C1 segment of cervical spinal cord (tissue), 14 donors: ENCODE results near the gene RSPH3.
"Not testable (repeated sequence)": the region's sequence is repeated elsewhere in the genome, so short reads cannot be mapped to it uniquely, and the experiment has no call there.

Experiments used
- DNase-seq, 14 donors: peaks; one replicate each; lab custom pipeline; 2025; lab: John Stamatoyannopoulos, UW

The RSPH3 gene

GRCh38 chr6:159023893-159024292, 23.9 kb upstream of the RSPH3 start:
- no peak for DNase-seq

GRCh38 chr6:159020011-159020410, 20.0 kb upstream of the RSPH3 start:
- DNase-seq: no peak

- DNase-seq: no peak
These were observed 18.0 kb upstream of the RSPH3 start for GRCh38 chr6:159017757-159018559.

GRCh38 chr6:159014406-159014805, 14.4 kb upstream of the RSPH3 start:
- DNase-seq: no peak

GRCh38 chr6:159013229-159013628, 13.2 kb upstream of the RSPH3 start:
- no peak for DNase-seq

- DNase-seq: no peak
These were observed 12.2 kb upstream of the RSPH3 start for GRCh38 chr6:159012201-159012600.

- not testable (repeated sequence) for DNase-seq
These were observed 10.1 kb upstream of the RSPH3 start for GRCh38 chr6:159010037-159010612.

- no peak for DNase-seq
These were observed 8.8 kb upstream of the RSPH3 start for GRCh38 chr6:159008656-159009288.

GRCh38 chr6:159007510-159007909, 7.5 kb upstream of the RSPH3 start:
- DNase-seq: no peak

- no peak for DNase-seq
These were observed 5.4 kb upstream of the RSPH3 start for GRCh38 chr6:159005436-159005835.

GRCh38 chr6:159004592-159004991, 4.6 kb upstream of the RSPH3 start:
- DNase-seq: no peak

GRCh38 chr6:159002432-159003155, 2.6 kb upstream of the RSPH3 start:
- no peak for DNase-seq

GRCh38 chr6:158999154-158999665, 792 bp downstream of the RSPH3 start:
- peak in 1 of 14 donors; percentile 56 for DNase-seq

- DNase-seq: no peak
These were observed 3.1 kb downstream of the RSPH3 start for GRCh38 chr6:158996856-158997255.

- DNase-seq: no peak
These were observed 6.4 kb downstream of the RSPH3 start for GRCh38 chr6:158993639-158994038.

GRCh38 chr6:158991017-158991723, 8.8 kb downstream of the RSPH3 start:
- no peak for DNase-seq

GRCh38 chr6:158989711-158990110, 10.3 kb downstream of the RSPH3 start:
- DNase-seq: not testable (repeated sequence)

GRCh38 chr6:158988477-158988876, 11.5 kb downstream of the RSPH3 start:
- DNase-seq: no peak

- DNase-seq: no peak
These were observed 12.3 kb downstream of the RSPH3 start for GRCh38 chr6:158987657-158988056.

GRCh38 chr6:158978757-158979156, 21.2 kb downstream of the RSPH3 start:
- no peak for DNase-seq

GRCh38 chr6:158977382-158977781, 22.6 kb downstream of the RSPH3 start:
- DNase-seq: no peak
